Measurements from ENCODE around the gene C16orf92.

C16orf92 gene

DNA sequence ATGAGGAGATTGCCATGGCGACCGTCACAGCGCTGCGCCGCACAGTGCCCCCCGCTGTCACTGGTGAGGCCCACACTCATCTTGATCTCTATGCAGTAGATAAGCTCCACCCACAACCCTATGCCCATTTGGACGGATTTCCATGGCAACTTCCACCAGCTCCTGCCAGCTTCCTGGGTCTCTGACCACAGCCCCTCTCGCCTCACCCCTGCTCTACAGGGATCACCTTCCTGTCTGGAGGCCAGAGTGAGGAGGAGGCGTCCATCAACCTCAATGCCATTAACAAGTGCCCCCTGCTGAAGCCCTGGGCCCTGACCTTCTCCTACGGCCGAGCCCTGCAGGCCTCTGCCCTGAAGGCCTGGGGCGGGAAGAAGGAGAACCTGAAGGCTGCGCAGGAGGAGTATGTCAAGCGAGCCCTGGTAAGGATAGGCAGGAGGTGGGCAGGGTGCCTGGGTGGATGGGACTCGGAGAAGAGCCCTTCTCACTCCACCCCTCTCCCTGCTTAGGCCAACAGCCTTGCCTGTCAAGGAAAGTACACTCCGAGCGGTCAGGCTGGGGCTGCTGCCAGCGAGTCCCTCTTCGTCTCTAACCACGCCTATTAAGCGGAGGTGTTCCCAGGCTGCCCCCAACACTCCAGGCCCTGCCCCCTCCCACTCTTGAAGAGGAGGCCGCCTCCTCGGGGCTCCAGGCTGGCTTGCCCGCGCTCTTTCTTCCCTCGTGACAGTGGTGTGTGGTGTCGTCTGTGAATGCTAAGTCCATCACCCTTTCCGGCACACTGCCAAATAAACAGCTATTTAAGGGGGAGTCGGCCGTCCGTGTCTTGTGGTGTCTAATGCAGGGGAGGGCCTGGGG is 46.8 kb downstream of the C16orf92 start:
- no peak for FAIRE-seq
- no peak for DNase-seq (ENCODE audit: insufficient read length, low spot score)

DNA sequence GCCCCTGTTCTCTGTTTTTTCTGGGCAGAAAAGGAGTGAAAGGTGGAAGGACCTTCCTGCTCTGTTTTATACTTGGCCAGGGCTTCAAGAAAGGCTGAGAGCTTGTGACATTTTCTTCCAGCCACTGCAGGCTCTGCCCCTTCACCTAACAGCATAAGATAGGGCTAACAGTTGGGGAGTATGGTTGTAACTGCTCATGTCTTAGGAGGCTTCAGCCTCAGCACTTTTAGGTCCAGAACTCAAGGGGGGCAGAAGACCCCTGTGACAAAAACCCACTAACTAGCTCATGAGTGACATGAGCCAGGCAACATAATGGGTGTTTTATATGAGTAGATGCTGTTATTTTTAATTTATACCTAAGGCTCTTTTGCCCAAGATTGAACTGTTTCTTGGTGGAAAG is 47.5 kb downstream of the C16orf92 start:
- DNase-seq (ENCODE audit: insufficient read length, low spot score): no peak
- no peak for FAIRE-seq
